Endothelial cell (in vitro differentiated cells): ENCODE results near the gene NT5C3B. TPM values are rescaled to one million over a fixed set of nuclear protein-coding genes. Genes with fewer than 3 reads are reported as not detected.

Experiments used
- DNase-seq: peaks from one replicate; pipeline ENCODE4 v3.0.0; 2021; ENCODE audit warnings: low spot score
- H3K27ac Mint-ChIP-seq: one replicate; pipeline ENCODE4 v1.8.0; 2021; ENCODE audit warnings: mixed read lengths, inconsistent platforms; ENCODE audit not compliant: unreplicated experiment
- H3K27me3 Mint-ChIP-seq: one replicate; pipeline ENCODE4 v1.8.0; 2021; ENCODE audit warnings: mild to moderate bottlenecking, moderate library complexity, mixed read lengths, inconsistent platforms; ENCODE audit not compliant: unreplicated experiment
- H3K36me3 Mint-ChIP-seq: one replicate; pipeline ENCODE4 v1.8.0; 2021; ENCODE audit warnings: mild to moderate bottlenecking, low read depth, mixed read lengths, inconsistent platforms; ENCODE audit not compliant: unreplicated experiment
- H3K4me1 Mint-ChIP-seq: one replicate; pipeline ENCODE4 v1.8.0; 2021; ENCODE audit warnings: mild to moderate bottlenecking, mixed read lengths, inconsistent platforms; ENCODE audit not compliant: unreplicated experiment
- H3K4me3 Mint-ChIP-seq: one replicate; pipeline ENCODE4 v1.8.0; 2021; ENCODE audit warnings: mild to moderate bottlenecking, mixed read lengths, inconsistent platforms; ENCODE audit not compliant: unreplicated experiment
- H3K9me3 Mint-ChIP-seq: one replicate; pipeline ENCODE4 v1.8.0; 2021; ENCODE audit warnings: mixed read lengths, inconsistent platforms; ENCODE audit not compliant: unreplicated experiment
- total RNA-seq: library from RNA; stranded (reverse); fragmentation: NEBNext Ultra II Directional; extraction: Animal tissue kit (Norgen Biotek cat#: 25700); gene quantifications from one replicate; pipeline ENCODE4 v1.2.1, GENCODE V29; 2021; ENCODE audit not compliant: unreplicated experiment
- TF ChIP-seq, protein P1 (sequence below): fragments of 200-600 bp; sonication (generic); IDR thresholded peaks from one replicate; pipeline ENCODE4 v1.5.0; 2021; ENCODE audit warnings: antibody characterized with exemption; ENCODE audit not compliant: unreplicated experiment

Gene NT5C3B
- total RNA-seq, 1 donor from 2014 or later: 79.9 TPM

- no peak for DNase-seq
- TF ChIP-seq, protein P1, sequence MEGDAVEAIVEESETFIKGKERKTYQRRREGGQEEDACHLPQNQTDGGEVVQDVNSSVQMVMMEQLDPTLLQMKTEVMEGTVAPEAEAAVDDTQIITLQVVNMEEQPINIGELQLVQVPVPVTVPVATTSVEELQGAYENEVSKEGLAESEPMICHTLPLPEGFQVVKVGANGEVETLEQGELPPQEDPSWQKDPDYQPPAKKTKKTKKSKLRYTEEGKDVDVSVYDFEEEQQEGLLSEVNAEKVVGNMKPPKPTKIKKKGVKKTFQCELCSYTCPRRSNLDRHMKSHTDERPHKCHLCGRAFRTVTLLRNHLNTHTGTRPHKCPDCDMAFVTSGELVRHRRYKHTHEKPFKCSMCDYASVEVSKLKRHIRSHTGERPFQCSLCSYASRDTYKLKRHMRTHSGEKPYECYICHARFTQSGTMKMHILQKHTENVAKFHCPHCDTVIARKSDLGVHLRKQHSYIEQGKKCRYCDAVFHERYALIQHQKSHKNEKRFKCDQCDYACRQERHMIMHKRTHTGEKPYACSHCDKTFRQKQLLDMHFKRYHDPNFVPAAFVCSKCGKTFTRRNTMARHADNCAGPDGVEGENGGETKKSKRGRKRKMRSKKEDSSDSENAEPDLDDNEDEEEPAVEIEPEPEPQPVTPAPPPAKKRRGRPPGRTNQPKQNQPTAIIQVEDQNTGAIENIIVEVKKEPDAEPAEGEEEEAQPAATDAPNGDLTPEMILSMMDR: no peak
- peaks cover 19% of the 10 kb centered on the region for H3K4me1 Mint-ChIP-seq
- no peaks in the 10 kb centered on the region for H3K9me3 Mint-ChIP-seq
- H3K4me3 Mint-ChIP-seq: no peak overlapping the region
- H3K27me3 Mint-ChIP-seq: peaks cover 6% of the 10 kb centered on the region
- no peak overlapping the region for H3K27ac Mint-ChIP-seq
- H3K36me3 Mint-ChIP-seq: peaks cover 4% of the 10 kb centered on the region
Measured at GRCh38 chr17:41803049-41804020, 32.7 kb downstream of the NT5C3B start.

DNA sequence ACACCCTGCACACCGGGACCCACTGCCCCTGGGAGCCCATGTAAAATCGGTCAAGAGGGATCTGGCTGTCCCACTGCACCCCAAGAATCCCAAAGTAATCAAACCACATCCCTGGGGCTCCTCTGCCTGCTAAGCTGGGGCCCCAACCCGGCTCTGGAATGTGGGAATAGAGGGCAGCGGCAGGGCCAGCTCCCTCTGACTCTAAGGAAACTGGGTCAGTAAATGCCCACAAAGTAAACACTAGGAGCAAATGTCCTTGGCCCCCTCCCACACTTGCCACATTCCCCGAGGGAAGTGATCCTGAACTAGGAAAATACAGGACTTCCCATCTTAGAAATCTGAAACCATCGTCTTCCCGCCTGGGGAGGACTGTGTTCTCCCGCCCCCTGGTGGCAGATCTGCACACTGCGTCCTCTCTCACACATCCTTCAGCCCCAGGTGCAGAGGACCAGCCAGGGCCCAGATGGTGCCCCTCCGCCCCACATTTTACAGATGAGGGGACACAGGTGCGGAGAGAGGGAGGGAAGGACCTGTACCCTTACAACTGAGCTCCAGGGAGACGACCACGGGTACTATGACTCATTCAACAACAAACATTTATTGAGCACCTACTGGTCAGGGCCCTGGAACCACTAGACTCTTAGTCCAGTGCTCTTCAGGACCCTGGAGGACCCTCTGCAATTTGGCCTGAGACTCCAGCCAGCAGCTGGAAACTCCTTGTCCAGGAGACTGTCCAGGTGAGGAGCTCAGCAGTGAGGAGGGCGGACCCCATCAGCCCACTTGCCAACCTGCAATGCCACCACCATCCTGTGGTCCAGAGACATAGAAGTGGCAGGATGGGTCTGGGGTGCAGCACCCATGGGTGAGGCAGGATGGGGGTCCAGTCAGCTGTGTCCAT lies 34.4 kb downstream of the NT5C3B start:
- peaks cover 19% of the 10 kb centered on the region for H3K4me1 Mint-ChIP-seq
- H3K27me3 Mint-ChIP-seq: peaks cover 6% of the 10 kb centered on the region
- no peaks in the 10 kb centered on the region for H3K9me3 Mint-ChIP-seq
- H3K4me3 Mint-ChIP-seq: peak overlapping the region; percentile 8
- H3K36me3 Mint-ChIP-seq: peaks cover 4% of the 10 kb centered on the region
- peak; percentile 88 for DNase-seq
- TF ChIP-seq, protein P1: peak; percentile 97
- no peak overlapping the region for H3K27ac Mint-ChIP-seq

DNA sequence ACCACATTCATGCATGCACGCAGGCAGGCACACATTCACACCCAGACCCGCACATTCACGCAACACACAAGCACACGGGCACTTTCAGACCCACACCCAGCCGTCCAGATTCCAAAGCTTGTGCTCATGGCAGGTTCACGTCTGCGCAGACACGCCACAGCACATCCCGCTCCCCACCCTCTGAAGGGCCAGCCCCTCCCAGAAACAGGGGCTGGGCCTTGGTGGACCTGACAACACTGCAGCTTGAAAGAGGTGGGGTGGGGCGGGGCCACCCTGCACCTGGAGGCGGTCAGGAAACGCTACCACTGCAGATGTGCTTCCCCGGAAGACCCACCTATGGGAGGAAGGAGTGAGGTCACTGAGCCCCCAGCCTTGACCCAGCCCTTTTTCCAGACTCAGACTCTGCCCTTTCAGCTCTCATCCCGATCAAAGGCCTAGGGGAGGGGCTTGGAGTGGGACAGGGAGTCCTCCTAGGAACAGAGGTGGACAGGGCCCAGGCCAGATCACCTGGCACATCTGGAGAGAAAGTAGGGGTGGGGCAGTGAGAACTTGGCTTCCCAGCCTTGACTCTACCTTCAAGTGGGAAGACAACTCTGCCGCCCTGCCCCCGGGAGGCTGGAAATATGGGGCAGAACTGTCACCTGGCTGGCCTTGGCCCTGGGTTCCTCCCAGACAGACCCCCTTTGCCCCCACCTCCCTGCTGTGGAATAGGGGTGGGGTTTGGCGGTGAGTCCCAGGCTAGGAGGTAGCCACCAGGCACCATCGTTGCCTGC lies 35.2 kb downstream of the NT5C3B start:
- TF ChIP-seq, protein P1: no peak
- no peak overlapping the region for H3K4me3 Mint-ChIP-seq
- no peak for DNase-seq
- H3K4me1 Mint-ChIP-seq: peaks cover 19% of the 10 kb centered on the region
- H3K27me3 Mint-ChIP-seq: peaks cover 6% of the 10 kb centered on the region
- no peaks in the 10 kb centered on the region for H3K9me3 Mint-ChIP-seq
- H3K36me3 Mint-ChIP-seq: peaks cover 4% of the 10 kb centered on the region
- peak overlapping the region; percentile 77 for H3K27ac Mint-ChIP-seq

DNA sequence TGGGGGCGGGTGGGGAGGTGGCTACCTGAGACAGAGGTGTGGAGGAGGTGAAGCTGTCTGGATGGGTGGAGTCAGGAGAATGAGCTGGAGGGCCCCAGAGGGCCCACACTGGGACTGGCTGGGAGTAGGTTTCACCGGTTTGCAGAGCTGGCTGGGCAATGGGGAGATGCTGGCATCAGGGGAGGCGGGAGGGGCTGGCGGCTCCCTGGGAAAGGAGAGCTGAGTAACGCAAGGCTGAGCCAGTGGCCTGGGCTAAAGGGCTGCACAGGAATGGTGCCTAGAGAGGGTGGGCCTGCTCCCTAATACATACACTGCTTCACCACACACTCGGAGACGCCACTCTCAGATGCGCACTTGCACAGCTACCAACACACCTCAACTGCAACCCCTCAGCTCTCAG lies 36.7 kb downstream of the NT5C3B start:
- H3K27me3 Mint-ChIP-seq: peaks cover 4% of the 10 kb centered on the region
- H3K36me3 Mint-ChIP-seq: no peaks in the 10 kb centered on the region
- TF ChIP-seq, protein P1: no peak
- H3K27ac Mint-ChIP-seq: no peak overlapping the region
- no peaks in the 10 kb centered on the region for H3K9me3 Mint-ChIP-seq
- no peak for DNase-seq
- no peak overlapping the region for H3K4me3 Mint-ChIP-seq
- peaks cover 19% of the 10 kb centered on the region for H3K4me1 Mint-ChIP-seq
